Activated CD8-positive, alpha-beta memory T cell treated with anti-CD3 and anti-CD28 coated beads for 1 hour (primary cell): Measurements from ENCODE around the gene RALGAPA1.
"Not testable (repeated sequence)": the region's sequence is repeated elsewhere in the genome, so short reads cannot be mapped to it uniquely, and the experiment has no call there.

Source experiments
- DNase-seq, 2 donors: peaks; one replicate each; pipeline ENCODE4 v3.0.0-alpha.2; 2020; ENCODE audit warnings: low read depth in 1 of 2; ENCODE audit errors: extremely low read depth in 1 of 2

Gene RALGAPA1

DNA sequence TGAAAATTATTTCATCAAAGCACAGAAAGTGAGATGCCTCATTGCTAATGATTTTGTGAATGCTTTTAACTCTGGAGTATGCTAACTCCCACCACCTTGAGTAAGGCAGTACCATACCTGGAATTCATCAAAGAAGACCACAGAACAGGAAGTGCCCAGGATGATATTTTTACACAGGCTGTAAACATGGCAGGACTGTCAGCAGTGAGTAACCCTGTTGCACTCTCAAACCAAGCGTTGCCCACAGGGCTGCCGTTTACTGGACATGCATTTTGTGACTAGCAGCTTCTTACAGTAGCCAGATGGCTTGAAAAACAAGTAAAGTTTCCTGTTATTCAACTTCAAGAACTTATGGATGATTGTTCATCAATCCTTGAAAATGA is 42.4 kb downstream of the RALGAPA1 start:
- DNase-seq: no peak

DNA sequence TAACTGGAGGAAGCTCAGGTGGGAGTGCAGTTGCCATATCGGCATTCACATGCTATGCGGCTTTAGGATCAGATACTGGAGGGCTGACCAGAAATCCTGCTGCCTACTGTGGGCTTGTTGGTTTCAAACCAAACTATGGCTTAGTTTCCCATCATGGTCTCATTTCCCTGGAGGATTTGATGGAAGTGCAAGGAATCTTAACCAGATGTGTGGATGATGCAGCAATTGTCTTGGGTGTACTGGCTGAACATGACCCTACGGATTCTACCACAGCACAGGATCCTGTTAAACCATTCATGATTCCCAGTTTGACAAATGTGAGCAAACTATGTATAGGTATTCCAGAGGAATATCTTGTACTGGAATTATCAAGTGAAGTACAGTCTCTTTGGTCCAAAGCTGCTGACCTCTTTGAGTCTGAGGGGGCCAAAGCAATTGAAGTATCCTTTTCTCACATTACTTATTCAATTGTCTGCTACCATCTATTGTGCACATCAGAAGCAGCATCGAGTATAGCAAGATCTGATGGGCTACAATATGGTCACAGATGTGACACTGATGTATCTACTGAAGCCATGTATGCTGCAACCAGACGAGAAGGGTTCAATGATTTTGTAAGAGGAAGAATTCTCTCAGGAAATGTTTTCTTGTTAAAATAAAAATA is 42.9 kb downstream of the RALGAPA1 start:
- no peak for DNase-seq

DNA sequence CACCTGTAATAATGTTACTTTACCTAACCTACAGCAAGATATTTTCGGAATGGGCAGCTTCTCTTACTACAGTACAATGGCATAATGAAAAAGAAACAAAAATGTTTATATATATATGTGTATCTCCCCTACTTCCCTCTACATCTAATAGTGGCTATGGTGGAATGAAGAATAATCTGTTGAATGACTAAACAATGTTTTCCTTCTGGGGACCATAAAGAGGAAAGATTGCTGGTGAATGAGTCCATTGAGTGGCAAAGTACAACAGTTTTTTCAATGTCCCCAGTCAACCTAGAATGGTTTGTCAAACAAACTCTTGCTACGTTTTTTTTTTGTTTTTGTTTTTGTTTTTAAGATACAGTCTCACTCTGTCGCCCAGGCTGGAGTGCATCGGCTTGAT is 47.2 kb downstream of the RALGAPA1 start:
- no peak for DNase-seq

DNA sequence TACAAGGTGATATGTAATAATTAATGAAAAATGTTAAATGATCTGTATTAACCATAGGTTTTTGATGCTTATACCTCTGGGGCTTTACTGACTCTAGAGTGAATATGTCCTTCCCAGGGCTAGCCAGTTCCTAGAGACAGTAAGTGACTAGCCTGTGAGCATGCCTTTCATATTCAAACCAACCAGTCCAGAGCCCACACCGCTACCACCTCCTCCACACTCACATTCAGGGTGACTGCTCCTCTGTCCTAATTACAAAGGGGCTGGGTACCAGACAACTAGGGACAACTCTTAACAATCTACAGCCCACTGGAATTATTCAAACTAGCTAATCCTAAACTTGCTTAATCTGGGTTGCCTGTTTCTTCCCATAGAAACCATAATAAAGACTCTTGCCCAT is 49.0 kb downstream of the RALGAPA1 start:
- DNase-seq: no peak

DNA sequence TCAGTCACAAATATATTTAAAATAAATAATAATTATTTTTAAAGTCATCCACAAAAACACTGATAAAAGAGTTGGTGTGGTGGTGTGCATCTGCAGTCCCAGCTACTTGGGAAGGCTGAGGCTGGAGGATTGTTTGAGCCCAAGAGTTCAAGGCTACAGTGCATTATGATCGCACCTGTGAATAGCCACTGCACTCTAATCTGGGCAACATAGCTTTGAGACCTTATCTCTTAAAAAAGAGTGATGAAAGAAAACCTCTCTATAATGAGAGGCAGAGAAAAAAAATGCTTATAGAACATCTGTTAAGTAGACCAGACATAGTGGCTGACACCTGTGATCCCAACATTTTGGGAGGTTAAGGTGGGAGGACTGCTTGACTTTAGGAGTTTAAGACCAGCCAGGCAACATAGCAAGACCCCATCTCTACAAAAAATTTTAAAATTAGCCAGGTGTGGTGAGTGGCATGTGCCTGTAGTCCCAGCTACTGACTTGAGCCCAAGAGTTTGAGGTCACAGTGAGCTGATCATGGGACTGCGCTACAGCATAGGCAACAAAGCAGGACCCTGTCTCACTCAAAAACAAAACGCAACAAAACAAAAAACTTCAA is 50.5 kb downstream of the RALGAPA1 start:
- no peak for DNase-seq

GRCh38 chr14:35754671-35755070 is 54.4 kb downstream of the RALGAPA1 start:
- no peak for DNase-seq

GRCh38 chr14:35752380-35752779 is 56.7 kb downstream of the RALGAPA1 start:
- DNase-seq: no peak

DNA sequence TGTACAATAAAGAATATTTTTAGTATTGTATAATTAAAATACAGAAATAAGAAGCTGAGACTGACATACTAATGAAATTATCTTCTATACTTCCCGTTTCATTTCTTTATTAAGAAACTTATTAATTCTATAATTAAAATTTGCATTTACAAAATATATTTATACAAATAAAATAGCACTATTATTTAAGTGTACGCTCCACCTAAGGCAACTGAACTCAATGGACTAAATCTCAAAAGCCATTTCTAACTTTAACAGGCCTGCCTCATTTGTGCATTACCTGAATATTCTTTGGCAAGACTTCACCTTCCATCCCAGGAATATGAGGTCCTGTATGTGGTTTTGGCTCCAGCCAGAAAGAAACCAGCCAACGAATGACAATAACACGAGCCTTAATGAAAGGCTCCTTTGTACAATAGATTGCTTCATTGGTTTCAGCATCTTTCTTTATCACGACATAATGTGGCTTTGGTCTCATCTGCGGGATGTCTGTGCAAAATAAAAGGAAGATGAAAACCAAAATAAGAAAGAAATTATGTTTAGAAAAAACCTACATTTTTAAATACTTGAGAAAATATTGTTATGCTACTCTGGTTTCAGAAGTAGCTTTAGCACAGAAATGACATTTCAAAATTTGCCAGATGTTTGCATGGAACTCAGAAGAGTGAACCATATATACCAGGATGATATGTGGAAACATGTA is 58.7 kb downstream of the RALGAPA1 start:
- DNase-seq: no peak

DNA sequence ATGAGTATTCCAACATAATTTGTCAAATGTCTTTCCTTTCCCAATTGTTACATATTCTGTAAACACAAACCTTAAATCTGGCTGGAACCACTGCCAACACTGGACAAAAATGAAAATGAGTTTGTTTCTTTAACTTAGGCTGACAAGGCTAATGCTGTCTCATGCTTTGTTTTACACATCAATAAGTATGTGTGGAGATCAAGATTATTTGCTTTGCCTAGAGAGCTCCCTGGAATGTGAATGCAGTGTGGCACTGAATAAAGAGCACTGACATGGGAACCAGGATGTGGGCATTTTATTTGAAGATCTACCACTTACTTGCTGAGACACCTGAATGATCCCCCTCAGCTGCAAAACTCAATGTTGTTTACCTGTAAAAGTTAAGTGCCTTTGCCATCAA is 61.7 kb downstream of the RALGAPA1 start:
- no peak for DNase-seq

GRCh38 chr14:35742442-35742841 is 66.7 kb downstream of the RALGAPA1 start:
- DNase-seq: no peak

GRCh38 chr14:35742032-35742371 is 67.1 kb downstream of the RALGAPA1 start:
- no peak for DNase-seq

DNA sequence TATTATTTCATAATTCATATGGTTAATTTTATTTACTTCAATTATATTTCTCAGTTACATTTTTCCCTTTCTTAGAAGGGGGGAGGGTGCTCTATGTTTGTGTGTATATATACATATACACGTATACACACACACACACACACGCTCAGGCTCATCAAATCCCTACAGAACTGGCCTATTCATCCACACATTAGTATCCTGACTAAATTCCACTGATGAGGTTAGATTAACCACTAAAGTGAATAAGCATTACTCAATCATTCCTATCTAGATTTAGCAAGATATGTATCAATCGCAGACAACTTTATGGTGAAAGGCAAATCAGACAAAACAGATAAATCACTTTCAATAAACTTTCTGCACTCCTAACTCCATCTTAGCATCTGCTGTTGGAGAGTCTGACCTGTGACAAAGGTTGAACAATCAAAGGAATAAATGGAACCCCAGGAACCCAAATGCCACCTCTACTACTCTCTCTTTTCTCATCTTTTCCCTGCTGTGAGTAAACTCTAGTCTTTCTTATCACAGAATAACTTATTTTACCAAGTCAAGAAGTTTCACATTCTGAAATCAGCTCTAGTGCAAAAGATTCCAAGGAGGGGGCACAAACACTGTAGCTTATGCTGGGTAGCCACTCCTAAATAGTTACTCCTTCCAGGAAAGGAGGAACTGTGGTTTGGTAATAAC is 67.6 kb downstream of the RALGAPA1 start:
- DNase-seq: no peak

GRCh38 chr14:35740215-35740614 is 68.9 kb downstream of the RALGAPA1 start:
- no peak for DNase-seq

GRCh38 chr14:35735163-35735562 is 73.9 kb downstream of the RALGAPA1 start:
- DNase-seq: not testable (repeated sequence)

DNA sequence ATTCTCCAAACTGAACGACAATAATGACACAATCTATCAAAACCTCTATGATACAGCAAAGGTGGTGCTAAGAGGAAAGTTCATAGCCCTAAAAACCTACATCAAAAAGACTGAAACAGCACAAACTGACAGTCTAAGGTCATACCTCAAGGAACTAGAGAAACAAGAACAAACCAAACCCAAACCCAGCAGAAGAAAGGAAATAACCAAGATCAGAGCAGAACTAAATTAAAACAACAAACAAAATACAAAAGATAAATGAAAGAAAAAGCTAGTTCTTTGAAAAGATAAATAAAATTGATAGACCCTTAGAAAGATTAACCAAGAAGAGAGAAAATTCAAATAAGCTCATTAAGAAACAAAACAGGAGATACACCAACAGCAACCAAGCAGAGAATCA is 75.6 kb downstream of the RALGAPA1 start:
- DNase-seq: not testable (repeated sequence)

DNA sequence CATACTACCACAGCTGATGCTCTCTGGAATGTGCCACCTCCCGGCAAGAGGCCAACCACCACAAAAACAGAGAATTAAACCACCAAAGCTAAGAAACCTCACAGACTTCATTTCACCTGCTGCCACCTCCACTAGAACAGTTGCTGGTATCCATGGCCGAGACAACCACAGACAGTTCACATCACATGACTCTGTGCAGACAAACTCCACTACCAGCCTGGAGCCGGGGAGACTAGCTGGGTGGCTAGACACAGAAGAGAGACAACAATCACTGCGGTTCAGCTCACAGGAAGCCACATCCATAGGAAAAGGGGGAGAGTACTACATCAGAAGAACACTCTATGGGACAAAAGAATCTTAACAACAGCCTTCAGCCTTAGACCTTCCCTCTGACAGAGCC is 78.2 kb downstream of the RALGAPA1 start:
- DNase-seq: no peak

- no peak for DNase-seq
Measured at GRCh38 chr14:35727764-35728163, 81.3 kb downstream of the RALGAPA1 start.

DNA sequence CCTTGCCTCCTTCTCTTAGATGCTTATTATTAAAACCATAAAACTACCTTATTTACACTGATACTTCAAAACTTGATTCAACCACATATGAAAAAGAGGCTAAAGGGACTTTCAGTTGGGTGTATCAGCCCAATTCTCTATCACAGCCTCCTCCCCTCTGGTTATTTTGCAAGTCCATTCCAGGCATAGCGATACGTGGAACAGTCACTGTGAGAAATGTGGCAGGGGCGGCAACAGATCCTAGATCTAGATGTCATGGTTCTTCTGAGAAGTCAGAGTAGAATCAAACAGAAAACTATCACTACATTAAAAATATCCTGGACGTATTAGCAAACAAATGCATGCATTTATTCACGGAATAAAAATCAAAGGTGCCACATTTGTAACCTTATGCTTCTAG is 83.2 kb downstream of the RALGAPA1 start:
- DNase-seq: no peak

DNA sequence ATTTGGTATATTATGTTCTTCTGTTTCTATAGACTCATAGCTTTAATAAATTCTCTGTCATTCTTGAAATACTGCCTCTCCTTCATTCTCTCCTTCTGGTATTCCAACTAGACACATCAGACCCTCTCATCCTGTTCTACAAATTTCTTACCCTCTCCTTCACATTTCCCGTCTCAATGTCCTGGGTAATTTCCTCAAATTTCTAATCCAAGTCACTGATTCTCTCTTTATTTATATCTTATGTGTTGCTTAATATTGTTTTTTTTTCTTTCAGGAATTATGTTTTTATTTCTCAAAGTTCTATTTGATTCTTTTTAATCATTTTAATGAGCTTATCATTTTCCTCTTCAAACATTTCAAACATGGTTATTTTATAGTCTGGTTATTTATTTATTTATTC is 94.0 kb downstream of the RALGAPA1 start:
- DNase-seq: no peak

GRCh38 chr14:35712466-35712865 is 96.6 kb downstream of the RALGAPA1 start:
- no peak for DNase-seq

GRCh38 chr14:35708062-35708461 is 101.0 kb downstream of the RALGAPA1 start:
- DNase-seq: no peak

- DNase-seq: no peak
Measured at GRCh38 chr14:35705636-35706035, 103.5 kb downstream of the RALGAPA1 start.
